GM12873 (cell line): ENCODE results near the gene AAMP.

ENCODE experiments used
- TF ChIP-seq, protein P1 (sequence below): IDR thresholded peaks from 2 replicates; pipeline ENCODE4 v1.5.1; 2012; ENCODE audit warnings: low read depth, mild to moderate bottlenecking, moderate library complexity, low read length, control low read depth; ENCODE audit not compliant: insufficient read depth; ENCODE audit errors: missing control alignments

AAMP gene, protein sequence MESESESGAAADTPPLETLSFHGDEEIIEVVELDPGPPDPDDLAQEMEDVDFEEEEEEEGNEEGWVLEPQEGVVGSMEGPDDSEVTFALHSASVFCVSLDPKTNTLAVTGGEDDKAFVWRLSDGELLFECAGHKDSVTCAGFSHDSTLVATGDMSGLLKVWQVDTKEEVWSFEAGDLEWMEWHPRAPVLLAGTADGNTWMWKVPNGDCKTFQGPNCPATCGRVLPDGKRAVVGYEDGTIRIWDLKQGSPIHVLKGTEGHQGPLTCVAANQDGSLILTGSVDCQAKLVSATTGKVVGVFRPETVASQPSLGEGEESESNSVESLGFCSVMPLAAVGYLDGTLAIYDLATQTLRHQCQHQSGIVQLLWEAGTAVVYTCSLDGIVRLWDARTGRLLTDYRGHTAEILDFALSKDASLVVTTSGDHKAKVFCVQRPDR

DNA sequence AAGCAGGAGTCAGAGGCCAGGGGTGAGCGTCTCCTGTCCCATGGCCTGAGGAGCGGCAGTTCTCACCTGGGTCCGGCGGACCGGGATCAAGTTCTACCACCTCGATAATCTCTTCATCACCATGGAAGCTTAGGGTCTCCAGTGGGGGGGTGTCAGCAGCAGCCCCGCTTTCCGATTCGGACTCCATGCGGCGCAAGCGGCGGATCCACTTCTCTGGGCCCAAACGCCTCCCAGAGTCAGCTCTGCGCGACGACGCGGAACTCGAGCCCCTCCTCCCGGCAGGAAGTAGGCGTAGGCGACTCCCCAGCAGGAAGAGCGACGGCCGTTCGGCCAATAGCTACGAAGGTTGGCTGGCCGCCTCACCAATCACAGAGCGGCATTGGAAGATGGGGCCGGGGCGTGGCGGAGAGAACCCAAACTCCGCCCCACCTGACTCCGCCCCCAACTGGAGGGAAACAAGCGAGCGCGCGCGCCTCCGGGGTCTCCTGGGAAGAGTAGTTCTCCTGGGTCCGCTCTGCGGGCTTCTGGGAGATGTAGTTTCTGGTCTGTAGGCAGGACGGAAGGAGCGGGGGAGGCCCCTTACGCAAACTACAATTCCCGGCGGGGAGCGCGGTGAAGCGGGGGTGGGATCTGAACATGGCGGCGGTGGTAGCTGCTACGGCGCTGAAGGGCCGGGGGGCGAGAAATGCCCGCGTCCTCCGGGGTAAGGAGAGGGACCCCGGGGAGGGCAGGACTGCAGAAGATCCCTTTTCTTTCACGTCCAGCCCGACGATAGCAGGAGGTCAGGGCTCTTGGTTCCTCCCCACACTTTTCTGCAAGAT is at the start of gene AAMP, which contains the start of gene PNKD:
TSS of gene AAMP (minus strand) at position 238 of the 821 bp plus-strand sequence. CDS start at position 187, 51 bp downstream.
TSS of gene PNKD (plus strand) at position 620 of the 821 bp plus-strand sequence. CDS start at position 637, 17 bp downstream.
- TF ChIP-seq, protein P1, sequence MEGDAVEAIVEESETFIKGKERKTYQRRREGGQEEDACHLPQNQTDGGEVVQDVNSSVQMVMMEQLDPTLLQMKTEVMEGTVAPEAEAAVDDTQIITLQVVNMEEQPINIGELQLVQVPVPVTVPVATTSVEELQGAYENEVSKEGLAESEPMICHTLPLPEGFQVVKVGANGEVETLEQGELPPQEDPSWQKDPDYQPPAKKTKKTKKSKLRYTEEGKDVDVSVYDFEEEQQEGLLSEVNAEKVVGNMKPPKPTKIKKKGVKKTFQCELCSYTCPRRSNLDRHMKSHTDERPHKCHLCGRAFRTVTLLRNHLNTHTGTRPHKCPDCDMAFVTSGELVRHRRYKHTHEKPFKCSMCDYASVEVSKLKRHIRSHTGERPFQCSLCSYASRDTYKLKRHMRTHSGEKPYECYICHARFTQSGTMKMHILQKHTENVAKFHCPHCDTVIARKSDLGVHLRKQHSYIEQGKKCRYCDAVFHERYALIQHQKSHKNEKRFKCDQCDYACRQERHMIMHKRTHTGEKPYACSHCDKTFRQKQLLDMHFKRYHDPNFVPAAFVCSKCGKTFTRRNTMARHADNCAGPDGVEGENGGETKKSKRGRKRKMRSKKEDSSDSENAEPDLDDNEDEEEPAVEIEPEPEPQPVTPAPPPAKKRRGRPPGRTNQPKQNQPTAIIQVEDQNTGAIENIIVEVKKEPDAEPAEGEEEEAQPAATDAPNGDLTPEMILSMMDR = no peak

DNA sequence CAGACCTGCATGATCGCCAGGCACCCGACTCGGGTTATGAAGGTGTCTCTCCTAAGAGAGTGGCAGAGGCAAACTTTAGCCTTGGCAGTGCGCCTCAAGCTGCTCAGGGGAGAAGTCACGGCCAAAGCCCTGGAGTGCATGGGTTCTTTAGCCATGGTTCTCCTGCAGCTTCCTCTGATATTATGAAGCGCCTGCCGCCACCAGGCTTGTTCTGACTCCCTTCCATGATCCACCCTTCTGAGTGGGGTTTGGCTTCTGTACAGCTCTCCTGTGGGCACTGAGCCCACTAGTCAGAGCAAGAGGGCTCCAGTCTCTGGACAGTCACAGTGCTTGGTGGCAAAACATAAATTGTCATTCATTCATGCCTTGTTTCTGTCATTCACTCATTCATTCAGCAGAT is 48.3 kb upstream of the AAMP start:
- TF ChIP-seq, protein P1 = no peak

DNA sequence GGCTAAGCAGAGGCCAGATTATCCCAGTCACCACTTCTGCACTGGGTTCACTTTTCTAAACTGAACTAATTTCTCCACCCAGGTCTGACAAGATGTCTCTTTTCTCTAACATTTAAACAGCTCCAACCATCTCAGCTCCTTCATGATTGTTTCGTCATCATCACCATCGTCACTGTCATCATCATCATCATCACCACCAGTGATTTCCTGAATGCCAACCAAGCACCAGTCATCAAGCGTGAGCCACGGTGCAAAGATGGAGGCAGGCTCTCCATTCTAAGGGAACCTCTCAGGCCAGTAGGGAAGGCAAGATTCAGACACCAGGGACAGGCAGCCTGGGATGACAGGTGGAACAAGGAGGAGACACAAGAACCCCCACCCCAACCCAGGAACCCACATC is 47.9 kb upstream of the AAMP start:
- TF ChIP-seq, protein P1 = no peak

DNA sequence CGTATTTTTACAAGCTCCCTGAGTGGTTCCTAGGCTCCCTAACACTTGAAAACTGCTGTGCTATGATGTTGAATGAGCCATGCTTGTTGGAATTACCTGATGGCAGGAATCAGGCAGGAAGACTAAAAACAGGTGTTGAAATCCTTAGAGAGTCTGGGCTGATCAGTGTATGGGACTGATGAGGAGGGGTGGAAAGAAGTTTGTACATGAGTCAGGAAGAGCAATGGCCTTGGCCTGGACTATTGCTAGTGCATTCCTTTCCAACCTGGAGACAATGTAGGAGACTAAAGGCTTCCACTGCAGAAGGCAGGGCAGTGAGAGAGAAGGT is 47.3 kb upstream of the AAMP start:
- TF ChIP-seq, protein P1 = no peak

DNA sequence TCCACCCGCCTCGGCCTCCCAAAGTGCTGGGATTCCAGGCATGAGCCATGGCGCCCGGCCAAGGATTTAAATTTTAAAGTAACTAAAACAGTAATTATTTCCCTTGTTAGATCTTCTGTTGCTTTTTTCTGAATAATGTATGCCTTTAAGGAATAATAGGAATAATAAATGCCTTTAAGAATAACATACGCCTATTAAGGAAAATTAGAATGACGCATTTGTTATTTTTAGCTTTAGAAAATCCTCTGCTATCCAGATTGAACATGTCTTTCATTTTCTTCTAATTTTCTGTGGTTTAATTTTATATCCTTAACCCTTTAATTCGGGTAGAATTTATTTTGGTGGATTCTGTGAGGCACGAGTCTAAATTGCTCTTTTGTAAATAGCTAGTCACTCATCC is 45.5 kb upstream of the AAMP start:
- TF ChIP-seq, protein P1 = no peak

DNA sequence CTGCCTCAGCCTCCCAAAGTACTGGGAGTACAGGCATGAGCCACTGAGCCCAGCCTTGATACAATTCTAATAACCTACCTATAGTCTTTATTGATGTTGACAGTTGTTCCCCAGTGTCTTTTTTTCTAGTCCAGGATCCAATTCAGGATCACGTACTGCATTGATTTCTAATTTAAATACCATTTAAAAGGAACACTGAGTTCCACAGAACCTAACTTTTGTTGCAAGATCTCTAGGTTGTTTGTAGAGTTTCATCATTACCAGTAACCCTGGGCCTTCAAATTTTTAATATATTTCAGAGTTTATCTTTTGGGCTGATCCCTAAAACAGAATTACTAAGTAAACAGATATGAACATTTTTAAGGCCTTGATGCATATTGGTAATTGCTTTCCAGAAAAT is 43.4 kb upstream of the AAMP start:
- TF ChIP-seq, protein P1 = no peak

DNA sequence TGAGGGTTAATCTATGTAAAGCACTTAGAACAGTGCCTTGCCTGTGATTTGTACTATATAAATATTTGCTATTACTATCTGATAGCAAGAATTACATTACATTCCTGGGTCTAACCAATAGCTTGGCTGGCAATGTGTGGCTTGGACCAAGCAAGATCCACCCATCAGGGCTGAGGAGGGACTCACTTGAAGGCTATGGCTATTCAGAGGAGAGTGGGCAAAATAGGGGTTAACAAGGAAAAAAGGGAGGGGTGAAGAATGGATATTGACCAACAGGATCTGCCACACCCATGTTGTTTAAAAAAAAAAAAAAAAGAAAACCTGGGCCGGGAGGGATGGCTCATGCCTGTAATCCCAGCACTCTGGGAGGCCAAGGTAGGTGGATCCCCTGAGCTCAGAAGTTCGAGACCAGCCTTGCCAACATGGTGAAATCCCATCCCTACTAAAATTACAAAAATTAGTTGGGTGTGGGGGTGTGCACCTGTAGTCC is 42.4 kb upstream of the AAMP start:
- TF ChIP-seq, protein P1 = no peak
